Fibroblast of pulmonary artery (primary cell): Measurements from ENCODE around the gene C1QTNF7.
A peak's percentile ranks its signal among the peaks of the same experiment; 100 is the strongest.

Source experiments
- DNase-seq: peaks from one replicate; pipeline ENCODE4 v3.0.0-alpha.2; 2010; ENCODE audit warnings: low read depth
- H3K4me3 ChIP-seq: replicated peaks from 2 replicates; pipeline ENCODE4 v1.5.1; 2011; ENCODE audit warnings: low read depth, mild to moderate bottlenecking, control low read depth, low read length, moderate library complexity
- TF ChIP-seq, protein P1 (sequence below): IDR thresholded peaks from 2 replicates; pipeline ENCODE4 v1.5.1; 2011; ENCODE audit warnings: mild to moderate bottlenecking, control low read depth, low read length, inconsistent platforms; ENCODE audit errors: missing control alignments

Gene C1QTNF7

DNA sequence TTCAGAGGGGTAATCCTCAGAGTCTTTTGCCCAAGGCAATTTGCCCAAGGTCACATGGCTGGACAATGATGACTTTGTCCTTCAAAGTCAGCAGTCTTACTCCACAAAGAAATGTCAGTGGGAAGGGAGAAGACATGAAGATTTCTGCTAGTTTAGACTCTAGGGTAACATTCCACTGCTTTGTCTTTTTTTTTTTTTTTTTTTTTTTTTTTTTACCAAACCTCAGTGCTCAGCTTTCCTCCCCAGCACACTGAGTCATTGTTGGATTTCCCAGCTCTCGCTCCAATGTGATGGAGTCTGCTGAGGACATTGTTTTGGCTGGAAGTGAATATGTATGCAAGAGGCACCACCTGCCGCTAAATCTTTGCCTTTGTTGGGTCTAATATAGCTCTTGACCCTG is 7.2 kb upstream of the C1QTNF7 start:
- H3K4me3 ChIP-seq, result no peak overlapping the region
- TF ChIP-seq, protein P1, sequence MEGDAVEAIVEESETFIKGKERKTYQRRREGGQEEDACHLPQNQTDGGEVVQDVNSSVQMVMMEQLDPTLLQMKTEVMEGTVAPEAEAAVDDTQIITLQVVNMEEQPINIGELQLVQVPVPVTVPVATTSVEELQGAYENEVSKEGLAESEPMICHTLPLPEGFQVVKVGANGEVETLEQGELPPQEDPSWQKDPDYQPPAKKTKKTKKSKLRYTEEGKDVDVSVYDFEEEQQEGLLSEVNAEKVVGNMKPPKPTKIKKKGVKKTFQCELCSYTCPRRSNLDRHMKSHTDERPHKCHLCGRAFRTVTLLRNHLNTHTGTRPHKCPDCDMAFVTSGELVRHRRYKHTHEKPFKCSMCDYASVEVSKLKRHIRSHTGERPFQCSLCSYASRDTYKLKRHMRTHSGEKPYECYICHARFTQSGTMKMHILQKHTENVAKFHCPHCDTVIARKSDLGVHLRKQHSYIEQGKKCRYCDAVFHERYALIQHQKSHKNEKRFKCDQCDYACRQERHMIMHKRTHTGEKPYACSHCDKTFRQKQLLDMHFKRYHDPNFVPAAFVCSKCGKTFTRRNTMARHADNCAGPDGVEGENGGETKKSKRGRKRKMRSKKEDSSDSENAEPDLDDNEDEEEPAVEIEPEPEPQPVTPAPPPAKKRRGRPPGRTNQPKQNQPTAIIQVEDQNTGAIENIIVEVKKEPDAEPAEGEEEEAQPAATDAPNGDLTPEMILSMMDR, result no peak
- DNase-seq, result peak; percentile 81

DNA sequence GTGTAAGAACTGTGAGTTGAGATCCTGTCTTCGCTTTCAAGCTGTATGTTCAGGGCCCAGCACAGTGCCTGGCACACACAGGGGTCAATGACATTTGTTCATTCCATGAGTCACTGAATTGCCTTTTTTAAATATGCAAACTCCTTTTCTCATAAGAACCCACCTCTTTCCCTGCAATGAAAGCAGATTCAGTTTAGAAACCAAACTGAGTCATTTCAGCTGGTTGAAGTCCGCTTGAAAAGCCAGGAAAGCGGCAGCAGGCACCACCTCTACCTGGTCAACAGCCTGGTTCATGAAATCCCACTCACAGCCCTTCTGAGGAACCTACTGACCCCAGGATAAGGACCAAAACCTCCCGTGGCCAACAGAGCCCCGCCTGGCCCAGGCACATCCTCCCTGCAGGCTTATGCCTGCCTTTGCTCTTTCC is 4.5 kb upstream of the C1QTNF7 start:
- TF ChIP-seq, protein P1, result no peak
- DNase-seq, result no peak
- no peak overlapping the region for H3K4me3 ChIP-seq

DNA sequence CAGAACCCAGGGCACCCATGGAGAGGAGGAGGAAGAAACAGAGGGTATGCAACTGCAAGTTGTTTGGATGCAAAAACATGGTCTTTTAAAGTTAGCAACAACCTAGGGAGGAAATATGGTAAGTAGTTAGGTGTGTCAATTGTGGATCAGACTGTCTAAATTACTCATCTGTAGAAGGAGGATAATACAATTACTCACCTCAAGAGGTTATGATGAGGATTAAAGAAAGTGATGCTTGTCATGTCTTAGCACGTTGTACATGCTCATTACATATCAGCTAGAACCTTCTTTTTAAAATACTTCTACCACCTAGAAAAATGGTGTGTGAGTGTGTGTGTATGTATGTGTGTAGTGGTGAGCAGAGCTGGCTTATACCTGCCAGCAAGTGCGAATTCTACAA is 2.3 kb upstream of the C1QTNF7 start:
- TF ChIP-seq, protein P1, result no peak
- no peak overlapping the region for H3K4me3 ChIP-seq
- no peak for DNase-seq

DNA sequence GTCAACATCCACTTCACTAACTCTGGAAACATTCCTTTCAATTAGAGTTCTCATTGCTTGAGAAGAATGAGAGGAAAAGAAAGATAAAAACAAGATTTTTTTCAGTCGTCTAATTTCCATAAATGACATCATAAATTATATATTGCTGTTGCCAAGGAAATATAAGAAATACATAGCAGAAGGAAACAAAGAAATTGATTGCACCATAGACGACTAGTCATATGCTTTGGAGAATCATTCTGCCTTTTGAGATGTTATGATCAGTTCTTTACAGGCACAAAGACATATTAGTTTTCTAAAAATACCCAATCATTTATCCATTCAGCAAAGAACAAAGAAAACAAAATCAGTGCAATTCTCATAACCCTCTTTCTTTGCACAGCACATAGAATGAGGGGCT is 672 bp upstream of the C1QTNF7 start:
- TF ChIP-seq, protein P1, result no peak
- peak; percentile 60 for DNase-seq
- no peak overlapping the region for H3K4me3 ChIP-seq

DNA sequence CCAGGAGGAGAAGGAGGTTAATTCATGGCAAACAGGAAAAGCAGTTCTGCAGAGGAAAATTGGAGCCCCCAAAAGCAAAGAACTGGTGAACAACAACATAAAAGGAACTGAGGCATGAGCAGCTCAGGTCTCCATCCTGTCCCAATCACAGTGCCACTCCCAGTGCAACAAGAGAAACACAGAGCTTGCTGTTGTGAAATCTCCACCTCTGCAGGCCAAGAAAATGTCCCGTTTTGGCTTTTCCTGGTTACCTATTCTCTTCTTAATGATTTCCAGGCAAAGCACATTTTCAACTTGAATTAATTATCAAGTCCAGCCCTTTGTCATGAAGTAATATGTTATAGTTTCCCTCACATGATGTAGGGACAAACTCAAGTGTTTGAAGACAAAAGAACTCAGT is 778 bp downstream of the C1QTNF7 start:
- no peak for DNase-seq
- TF ChIP-seq, protein P1, result no peak

DNA sequence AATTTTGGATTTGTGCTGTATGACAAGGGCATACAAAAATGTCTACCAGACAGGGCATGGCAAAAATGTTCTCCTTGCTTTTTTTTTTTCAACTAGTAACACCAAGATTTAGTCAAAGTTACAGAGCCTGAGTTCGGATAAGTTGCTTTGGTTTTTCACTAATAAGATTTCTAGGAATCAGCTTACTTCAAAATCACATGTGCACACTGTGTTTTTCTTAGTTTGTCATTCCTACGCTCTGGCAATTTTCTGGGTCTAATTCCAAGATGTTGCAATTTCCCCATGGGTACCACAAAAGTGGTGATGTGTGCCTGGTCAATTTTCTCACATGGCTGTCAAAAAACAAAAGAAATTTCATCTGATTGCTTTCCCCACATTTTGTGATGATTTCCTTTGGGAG is 6.3 kb downstream of the C1QTNF7 start:
- TF ChIP-seq, protein P1, result no peak
- peak; percentile 32 for DNase-seq

More for the DNA sequence above, 778 bp downstream of the C1QTNF7 start:
- no peak overlapping the region for H3K4me3 ChIP-seq

DNA sequence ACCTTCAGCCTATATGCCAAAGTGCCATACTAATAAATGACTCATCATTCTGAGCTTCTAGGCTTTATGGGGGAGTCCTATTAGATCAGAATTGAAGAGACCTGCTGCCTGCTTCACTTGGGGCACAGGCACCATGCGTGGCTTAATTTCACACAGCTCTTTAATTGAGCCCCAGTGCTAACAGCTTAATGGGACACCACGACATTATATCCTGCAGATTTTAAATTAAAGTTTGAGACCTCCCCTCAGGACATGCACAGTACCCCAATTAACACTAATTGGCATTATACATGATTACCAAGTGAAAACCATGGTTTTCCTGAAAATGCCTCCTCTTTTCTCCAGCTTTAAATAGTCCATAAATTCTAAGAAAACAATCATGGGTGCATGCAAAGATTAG is 6.8 kb downstream of the C1QTNF7 start:
- no peak for DNase-seq
- TF ChIP-seq, protein P1, result no peak
- H3K4me3 ChIP-seq, result no peak overlapping the region

More for the DNA sequence above, 6.3 kb downstream of the C1QTNF7 start:
- H3K4me3 ChIP-seq, result no peak overlapping the region
